Endothelial cell of umbilical vein (primary cell): ENCODE data around the gene EIF4B.

ENCODE experiments used
- CTCF ChIP-seq, 2 donors: IDR thresholded peaks; 1 replicate in 1 of 2; 2 replicates in 1 of 2; pipeline ENCODE4 v1.5.1; 2011; ENCODE audit warnings: low read length in 2 of 2, mild to moderate bottlenecking in 2 of 2, moderate library complexity in 2 of 2, control low read depth in 1 of 2, inconsistent platforms in 1 of 2, low read depth in 1 of 2; ENCODE audit not compliant: insufficient read depth in 1 of 2; ENCODE audit errors: extremely low read depth in 1 of 2
- EZH2 ChIP-seq: IDR thresholded peaks from 2 replicates; pipeline ENCODE4 v1.6.1; 2012; ENCODE audit warnings: borderline replicate concordance, low read depth, mild to moderate bottlenecking, moderate library complexity, low read length, inconsistent platforms; ENCODE audit not compliant: severe bottlenecking
- FOS ChIP-seq: IDR thresholded peaks from 2 replicates; pipeline ENCODE4 v1.6.1; 2011; ENCODE audit warnings: mild to moderate bottlenecking, low read length, moderate library complexity, borderline replicate concordance; ENCODE audit not compliant: insufficient read depth
- GATA2 ChIP-seq: IDR thresholded peaks from 2 replicates; pipeline ENCODE4 v1.7.0; 2011; ENCODE audit warnings: low read depth, mild to moderate bottlenecking, moderate library complexity, mixed read lengths, low read length; ENCODE audit not compliant: insufficient read length, insufficient read depth
- JUN ChIP-seq: IDR thresholded peaks from 2 replicates; pipeline ENCODE4 v1.6.1; 2011; ENCODE audit warnings: borderline replicate concordance, low read depth; ENCODE audit not compliant: insufficient read length, insufficient read depth
- MAX ChIP-seq: IDR thresholded peaks from 2 replicates; pipeline ENCODE4 v1.6.1; 2011; ENCODE audit not compliant: insufficient read depth, insufficient read length
- POLR2A ChIP-seq: IDR thresholded peaks from 2 replicates; pipeline ENCODE4 v1.6.1; 2012; ENCODE audit warnings: low read depth, mild to moderate bottlenecking, control low read depth, low read length
- POLR2AphosphoS5 ChIP-seq: IDR thresholded peaks from 2 replicates; pipeline ENCODE4 v1.6.1; 2012; ENCODE audit warnings: low read depth, mild to moderate bottlenecking, control low read depth, low read length, moderate library complexity; ENCODE audit not compliant: insufficient read depth

GRCh38 chr12:53056296-53056695, 50.0 kb downstream of the EIF4B start:
- TF ChIP-seq POLR2A, result no peak
- TF ChIP-seq FOS, result no peak
- no peak for TF ChIP-seq EZH2
- no peak for TF ChIP-seq CTCF (IDR thresholded peaks at IDR 0.05; ENCODE audit: extremely low read depth in 1 of 2, insufficient read depth in 1 of 2, low read depth in 1 of 2, low read length in 2 of 2)
- TF ChIP-seq MAX, result no peak
- no peak for TF ChIP-seq POLR2AphosphoS5
- TF ChIP-seq JUN, result no peak
- TF ChIP-seq GATA2, result no peak
